ENCODE results near the gene IL27RA. TPM values are rescaled to one million over a fixed set of nuclear protein-coding genes. Genes with fewer than 3 reads are reported as not detected.

The IL27RA gene
- total RNA-seq, 1 experiment from 2014 or later, result 18.3 TPM

- Histone ChIP-seq H3K36me3 (ENCODE audit: control insufficient read depth in 1 of 2, insufficient read depth in 2 of 2, low read length in 2 of 2) (0 out of 4 replicates have a peak, but pooled peaks cover 0 to 10% of the 10 kb centered on the region in 2 experiments), H3K4me3 (replicated peaks in 1 of 2; ENCODE audit: low read depth in 1 of 2, low read length in 2 of 2) (no peak overlapping the region), H3K27ac (ENCODE audit: low read depth, low read length) (no peak overlapping the region), H4K20me1 (ENCODE audit: insufficient read depth) (no peaks in the 10 kb centered on the region), H3K9me3 (ENCODE audit: control insufficient read depth in 1 of 2, insufficient read depth in 1 of 2, low read depth in 1 of 2, low read length in 2 of 2) (peaks cover 6 to 7% of the 10 kb centered on the region in 2 experiments; a peak in 2 of 4 replicates), H3K4me2 (ENCODE audit: low read length) (no peak overlapping the region), H3K4me1 (ENCODE audit: control insufficient read depth in 1 of 2, insufficient read depth in 2 of 2, low read length in 2 of 2) (peaks cover 5 to 12% of the 10 kb centered on the region in 2 experiments; a peak in 3 of 4 replicates), H3K9me2 (ENCODE audit: insufficient read depth) (no peaks in the 10 kb centered on the region), H2AFZ (ENCODE audit: low read depth, low read length, poor library complexity, severe bottlenecking) (no peak overlapping the region), H3K27me3 (ENCODE audit: insufficient read depth, low read length) (no peaks in the 10 kb centered on the region), H3K9ac (ENCODE audit: low read length) (no peak overlapping the region), H3K79me2 (ENCODE audit: insufficient read depth, low read length) (peaks cover 9% of the 10 kb centered on the region; the same call in 1 of the 2 replicates)
- TF ChIP-seq EZH2 (IDR thresholded peaks at IDR 0.05), result no peak
- no peak for TF ChIP-seq CEBPB (IDR thresholded peaks at IDR 0.05; ENCODE audit: low read depth)
- no TSS peak for BruUV-seq (replicated peaks)
- POLR2A ChIA-PET, result no interaction called here
- CTCF ChIA-PET, result no interaction called here
- DNase-seq (ENCODE audit: low read depth, low spot score), result no peak
- intact Hi-C loops (cut with micrococcal nuclease), result no loop called here
- no peak for ATAC-seq
- RAD21 ChIA-PET (ENCODE audit: low non-redundant PET in 1 of 2, low total read pairs in 2 of 2, uncharacterized antibody in 2 of 2, unreplicated experiment in 2 of 2), result no interaction called here
Observed at GRCh38 chr19:14000691-14001375, 30.7 kb upstream of the IL27RA start.

DNA sequence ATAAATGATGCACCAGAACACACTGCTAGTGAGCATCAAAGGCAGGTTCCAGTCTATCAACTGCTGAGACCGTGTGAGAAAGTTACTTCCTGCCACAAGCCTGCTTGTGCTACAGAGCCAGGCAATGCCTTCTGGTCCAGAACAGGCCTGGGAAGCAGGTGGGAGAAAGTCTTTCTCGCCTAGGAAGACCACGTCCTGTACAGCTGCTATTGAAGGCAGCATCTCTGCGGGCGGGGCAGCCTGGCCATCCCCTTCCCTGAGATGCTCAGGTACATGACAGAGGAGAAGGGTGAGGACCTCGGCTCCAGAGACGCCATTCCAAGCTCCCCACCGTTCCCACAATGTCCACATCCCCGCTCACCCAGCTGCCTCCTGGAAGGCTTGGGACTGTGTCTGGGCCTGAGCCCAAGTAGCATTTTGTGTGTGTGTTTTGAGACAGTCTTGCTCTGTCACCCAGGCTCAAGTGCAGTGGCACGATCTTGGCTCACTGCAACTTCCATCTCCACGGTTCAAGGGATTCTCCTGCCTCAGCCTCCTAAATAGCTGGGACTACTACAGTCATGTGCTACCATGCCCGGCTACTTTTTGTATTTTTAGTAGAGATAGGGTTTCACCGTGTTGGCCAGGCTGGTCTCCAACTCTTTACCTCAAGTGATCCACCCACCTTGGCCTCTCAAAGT, 28.9 kb upstream of the IL27RA start:
- TF ChIP-seq SRF (IDR thresholded peaks at IDR 0.05; ENCODE audit: low read depth) (no peak), JUND (IDR thresholded peaks at IDR 0.05) (no peak), SIN3A (IDR thresholded peaks at IDR 0.05; ENCODE audit: low read depth) (no peak), YY1 (IDR thresholded peaks at IDR 0.05; ENCODE audit: extremely low read depth, insufficient replicate concordance, low read depth, low read length) (no peak), EGR1 (IDR thresholded peaks at IDR 0.05; ENCODE audit: low read depth) (no peak), POLR2A (IDR thresholded peaks at IDR 0.05; ENCODE audit: borderline replicate concordance, extremely low read depth, insufficient read depth, insufficient read length) (no peak), FOSL1 (IDR thresholded peaks at IDR 0.05; ENCODE audit: low read depth) (no peak), TCF7L2 (IDR thresholded peaks at IDR 0.05; ENCODE audit: borderline replicate concordance, extremely low read depth, insufficient read depth, insufficient read length) (no peak), RAD21 (IDR thresholded peaks at IDR 0.05; ENCODE audit: low read depth) (no peak), EZH2 (IDR thresholded peaks at IDR 0.05) (no peak), SP1 (IDR thresholded peaks at IDR 0.05; ENCODE audit: low read depth) (no peak), ELF1 (IDR thresholded peaks at IDR 0.05; ENCODE audit: borderline replicate concordance, low read depth) (no peak)
- TF ChIP-seq, protein P1, sequence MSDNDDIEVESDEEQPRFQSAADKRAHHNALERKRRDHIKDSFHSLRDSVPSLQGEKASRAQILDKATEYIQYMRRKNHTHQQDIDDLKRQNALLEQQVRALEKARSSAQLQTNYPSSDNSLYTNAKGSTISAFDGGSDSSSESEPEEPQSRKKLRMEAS (IDR thresholded peaks at IDR 0.05), result no peak
- TF ChIP-seq, protein P2, sequence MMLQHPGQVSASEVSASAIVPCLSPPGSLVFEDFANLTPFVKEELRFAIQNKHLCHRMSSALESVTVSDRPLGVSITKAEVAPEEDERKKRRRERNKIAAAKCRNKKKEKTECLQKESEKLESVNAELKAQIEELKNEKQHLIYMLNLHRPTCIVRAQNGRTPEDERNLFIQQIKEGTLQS (IDR thresholded peaks at IDR 0.05), result no peak
- intact Hi-C loops (cut with micrococcal nuclease), result no loop called here
- no peak overlapping the region for H3K9ac ChIP-seq (ENCODE audit: low read length)
- ChIA-PET CTCF (no interaction called here), RAD21 (ENCODE audit: low non-redundant PET in 1 of 2, low total read pairs in 2 of 2, uncharacterized antibody in 2 of 2, unreplicated experiment in 2 of 2) (interaction anchor here in 1 of 2 experiments (0.6 kb wide), 1 partner anchor 41 kb away, joined by 7 read pairs; no protein-coding TSS in a partner anchor), POLR2A (no interaction called here)
- H3K4me2 ChIP-seq (ENCODE audit: low read length), result no peak overlapping the region
- H3K27me3 ChIP-seq (ENCODE audit: insufficient read depth, low read length), result no peaks in the 10 kb centered on the region
- H2AFZ ChIP-seq (ENCODE audit: low read depth, low read length, poor library complexity, severe bottlenecking), result no peak overlapping the region
- peaks cover 6 to 7% of the 10 kb centered on the region in 2 experiments; a peak in 2 of 4 replicates for H3K9me3 ChIP-seq (ENCODE audit: control insufficient read depth in 1 of 2, insufficient read depth in 1 of 2, low read depth in 1 of 2, low read length in 2 of 2)
- DNase-seq (ENCODE audit: low read depth, low spot score), result no peak
- H3K4me1 ChIP-seq (ENCODE audit: control insufficient read depth in 1 of 2, insufficient read depth in 2 of 2, low read length in 2 of 2), result peaks cover 5 to 21% of the 10 kb centered on the region in 2 experiments; a peak in 3 of 4 replicates
- peaks cover 9% of the 10 kb centered on the region; the same call in 1 of the 2 replicates for H3K79me2 ChIP-seq (ENCODE audit: insufficient read depth, low read length)
- H3K36me3 ChIP-seq (ENCODE audit: control insufficient read depth in 1 of 2, insufficient read depth in 2 of 2, low read length in 2 of 2), result 0 out of 4 replicates have a peak, but pooled peaks cover 0 to 10% of the 10 kb centered on the region in 2 experiments
- no peak overlapping the region for H3K4me3 ChIP-seq (replicated peaks in 1 of 2; ENCODE audit: low read depth in 1 of 2, low read length in 2 of 2)
- no TSS peak for BruUV-seq (replicated peaks)
- H3K27ac ChIP-seq (ENCODE audit: low read depth, low read length), result no peak overlapping the region
- H3K9me2 ChIP-seq (ENCODE audit: insufficient read depth), result no peaks in the 10 kb centered on the region
- H4K20me1 ChIP-seq (ENCODE audit: insufficient read depth), result no peaks in the 10 kb centered on the region
- no peak for ATAC-seq

Data from HCT116 (cell line).